Measurements from ENCODE around the gene RLN3. TPM values are rescaled to one million over a fixed set of nuclear protein-coding genes. Genes with fewer than 3 reads are reported as not detected.

The RLN3 gene
- total and polyA plus RNA-seq, 3 donors from 2014 or later = 1.7 TPM; not detected in 2

- no peaks in the 10 kb centered on the region for H3K36me3 ChIP-seq (ENCODE audit: low read depth, missing control alignments)
- intact Hi-C loops (cut with DNase I; ENCODE audit: low total_unique reads) = no loop called here
These were observed 24.0 kb downstream of the RLN3 start for GRCh38 chr19:14051980-14052379.

GRCh38 chr19:14052470-14052869 is 24.5 kb downstream of the RLN3 start:
- Histone ChIP-seq H3K27me3 (no peaks in the 10 kb centered on the region), H3K27ac (no peak overlapping the region), H3K4me3 (no peak overlapping the region), H3K4me1 (no peaks in the 10 kb centered on the region), H3K9me3 (no peaks in the 10 kb centered on the region), H3K36me3 (ENCODE audit: low read depth, missing control alignments) (no peaks in the 10 kb centered on the region)
- TF ChIP-seq POLR2A (IDR thresholded peaks at IDR 0.05) (no peak), CTCF (IDR thresholded peaks at IDR 0.05) (no peak)
- intact Hi-C loops (cut with DNase I; ENCODE audit: low total_unique reads) = no loop called here
- 88 to 91% methylated on average over 6 of the region's 6 CpGs for WGBS, 2 donors
- no peak for DNase-seq

More at GRCh38 chr19:14051980-14052379, 24.0 kb downstream of the RLN3 start:
- Histone ChIP-seq H3K4me3 (no peak overlapping the region), H3K27ac (no peak overlapping the region), H3K9me3 (no peaks in the 10 kb centered on the region), H3K4me1 (no peaks in the 10 kb centered on the region), H3K27me3 (no peaks in the 10 kb centered on the region)
- TF ChIP-seq CTCF (IDR thresholded peaks at IDR 0.05) (no peak), POLR2A (IDR thresholded peaks at IDR 0.05) (no peak)
- no peak for DNase-seq
- 88 to 90% methylated on average over 6 to 9 of the region's 9 CpGs for WGBS, 2 donors

DNA sequence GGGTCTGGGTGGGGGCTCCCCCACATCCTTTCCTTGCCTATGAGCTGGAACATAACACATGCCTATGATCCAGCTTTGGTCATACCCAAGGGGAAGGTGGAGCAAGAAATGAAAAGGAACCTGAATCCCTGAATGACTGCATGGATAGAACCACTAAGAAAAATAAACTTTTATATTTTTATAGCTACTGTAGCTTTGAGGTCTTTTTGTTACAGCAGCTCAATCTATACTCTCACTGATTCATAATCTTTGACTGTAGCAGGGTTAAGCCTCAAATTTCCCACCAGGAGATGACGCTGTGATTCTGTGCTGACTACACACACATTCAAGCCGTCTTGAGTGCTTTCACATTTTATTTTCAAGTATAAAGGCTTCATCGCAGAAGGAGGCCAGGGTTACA is 25.1 kb downstream of the RLN3 start:
- intact Hi-C loops (cut with DNase I; ENCODE audit: low total_unique reads) = no loop called here
- Histone ChIP-seq H3K4me3 (no peak overlapping the region), H3K27me3 (no peaks in the 10 kb centered on the region), H3K9me3 (no peaks in the 10 kb centered on the region), H3K4me1 (peaks cover 3% of the 10 kb centered on the region), H3K27ac (no peak overlapping the region), H3K36me3 (ENCODE audit: low read depth, missing control alignments) (no peaks in the 10 kb centered on the region)
- DNase-seq = no peak
- no peak for TF ChIP-seq POLR2A (IDR thresholded peaks at IDR 0.05)
- no peak for TF ChIP-seq CTCF (IDR thresholded peaks at IDR 0.05)
- 94 to 95% methylated on average over 3 of the region's 3 CpGs for WGBS, 2 donors

DNA sequence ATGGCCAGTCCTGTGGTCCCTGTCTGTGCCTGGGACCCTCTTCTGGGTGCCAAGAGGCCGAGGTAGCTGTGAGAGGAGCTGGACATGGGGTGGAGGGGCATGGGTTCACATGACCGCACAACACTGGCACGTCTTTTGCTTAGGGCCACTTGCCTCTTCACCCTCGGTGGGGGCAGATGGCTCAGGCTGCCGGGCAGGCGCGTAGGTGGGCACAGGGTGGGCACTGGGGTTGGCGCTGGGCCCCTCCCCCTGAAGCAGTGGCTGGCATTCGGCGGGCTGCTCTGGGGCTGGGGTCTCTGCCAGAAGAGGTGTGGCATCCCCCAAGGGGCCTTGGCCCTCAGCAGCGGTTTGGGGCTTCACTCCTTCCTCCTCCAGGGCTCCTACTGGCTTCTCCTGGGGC is 25.6 kb downstream of the RLN3 start:
- WGBS, 2 donors = 89 to 100% methylated on average over 3 to 10 of the region's 11 CpGs
- Histone ChIP-seq H3K9me3 (no peaks in the 10 kb centered on the region), H3K4me1 (peaks cover 3% of the 10 kb centered on the region), H3K27me3 (no peaks in the 10 kb centered on the region), H3K27ac (no peak overlapping the region), H3K4me3 (no peak overlapping the region), H3K36me3 (ENCODE audit: low read depth, missing control alignments) (no peaks in the 10 kb centered on the region)
- DNase-seq = no peak
- intact Hi-C loops (cut with DNase I; ENCODE audit: low total_unique reads) = no loop called here
- TF ChIP-seq POLR2A (IDR thresholded peaks at IDR 0.05) (no peak), CTCF (IDR thresholded peaks at IDR 0.05) (no peak)

GRCh38 chr19:14054099-14054498 is 26.2 kb downstream of the RLN3 start:
- Histone ChIP-seq H3K4me1 (peaks cover 3% of the 10 kb centered on the region), H3K4me3 (no peak overlapping the region), H3K27ac (no peak overlapping the region), H3K9me3 (no peaks in the 10 kb centered on the region), H3K27me3 (no peaks in the 10 kb centered on the region), H3K36me3 (ENCODE audit: low read depth, missing control alignments) (no peaks in the 10 kb centered on the region)
- TF ChIP-seq CTCF (IDR thresholded peaks at IDR 0.05) = no peak
- no peak for TF ChIP-seq POLR2A (IDR thresholded peaks at IDR 0.05)
- intact Hi-C loops (cut with DNase I; ENCODE audit: low total_unique reads) = no loop called here
- DNase-seq = no peak
- 86 to 87% methylated on average over 6 of the region's 6 CpGs for WGBS, 2 donors
